ENCODE data around the gene KIAA1671.

The KIAA1671 gene

GRCh38 chr22:25096638-25097405, 144.3 kb downstream of the KIAA1671 start:
- Histone ChIP-seq H2BK5ac (ENCODE audit: low read length) (no peak overlapping the region), H2BK15ac (replicated peaks; ENCODE audit: low read depth) (no peak overlapping the region), H3K79me1 (ENCODE audit: low read length) (no peaks in the 10 kb centered on the region), H3K56ac (ENCODE audit: low read length) (no peak overlapping the region), H2BK120ac (ENCODE audit: low read depth, low read length) (no peak overlapping the region), H4K8ac (ENCODE audit: low read depth, low read length) (no peak overlapping the region), H3K18ac (ENCODE audit: low read length) (no peak overlapping the region), H3K4ac (ENCODE audit: low read depth, low read length) (no peak overlapping the region), H3K27me3 (ENCODE audit: insufficient read depth, low read length, poor library complexity) (no peaks in the 10 kb centered on the region), H3K9ac (ENCODE audit: low read length) (no peak overlapping the region), H3K4me1 (ENCODE audit: control insufficient read depth, low read depth, low read length) (peaks cover 2% of the 10 kb centered on the region), H3K4me2 (ENCODE audit: low read length) (no peak overlapping the region), H3K27ac (ENCODE audit: low read depth, low read length) (no peak overlapping the region), H3K4me3 (ENCODE audit: low read length) (no peak overlapping the region), H3K23ac (ENCODE audit: low read length) (no peak overlapping the region), H3K36me3 (ENCODE audit: control insufficient read depth, insufficient read depth, low read length) (no peaks in the 10 kb centered on the region), H4K5ac (ENCODE audit: low read length) (no peak overlapping the region), H2AK5ac (ENCODE audit: low read length) (no peak overlapping the region), H3K79me2 (ENCODE audit: control insufficient read depth, insufficient read depth, low read length) (no peaks in the 10 kb centered on the region)
- DNase-seq: peak; percentile 36
- WGBS (ENCODE audit: extremely low coverage, insufficient coverage, low lambda C conversion rate): no CpG with 5 or more reads among the region's 17 CpGs

DNA sequence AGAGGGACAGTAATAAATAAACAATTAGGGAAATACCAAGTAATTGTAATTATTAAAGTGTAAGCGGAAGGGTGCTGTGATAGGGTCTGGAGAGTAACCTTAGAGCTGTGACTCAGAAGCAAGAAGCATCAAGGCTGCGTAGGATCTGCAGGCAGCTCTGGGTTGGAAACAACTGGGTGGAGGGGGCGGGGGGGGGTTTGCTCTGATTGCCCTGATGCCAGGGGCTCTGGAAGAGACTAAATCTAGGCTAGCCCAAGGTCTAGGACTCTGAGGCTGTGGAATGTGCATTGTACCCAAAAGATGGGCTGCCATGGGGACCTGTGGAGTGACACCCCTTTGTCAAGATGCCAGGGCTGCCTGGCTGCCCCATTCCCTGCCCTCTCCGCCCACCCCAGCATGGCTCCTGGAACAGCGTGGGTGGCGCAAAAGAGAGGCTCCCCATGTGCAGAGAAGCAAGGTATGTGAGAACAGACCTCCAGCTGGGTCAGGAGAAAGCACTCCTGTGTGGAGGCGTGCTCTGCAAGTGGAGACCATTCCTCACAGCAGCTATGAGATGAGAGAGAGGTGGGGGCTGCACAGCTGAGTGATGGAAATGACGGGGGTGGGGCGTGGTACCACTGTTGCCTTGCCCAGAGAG, 146.0 kb downstream of the KIAA1671 start:
- Histone ChIP-seq H3K4me1 (ENCODE audit: control insufficient read depth, low read depth, low read length) (peaks cover 2% of the 10 kb centered on the region), H4K8ac (ENCODE audit: low read depth, low read length) (no peak overlapping the region), H2BK120ac (ENCODE audit: low read depth, low read length) (no peak overlapping the region), H3K4ac (ENCODE audit: low read depth, low read length) (no peak overlapping the region), H3K79me1 (ENCODE audit: low read length) (no peaks in the 10 kb centered on the region), H3K23ac (ENCODE audit: low read length) (no peak overlapping the region), H2AK5ac (ENCODE audit: low read length) (no peak overlapping the region), H3K56ac (ENCODE audit: low read length) (no peak overlapping the region), H2BK5ac (ENCODE audit: low read length) (no peak overlapping the region), H3K4me3 (ENCODE audit: low read length) (no peak overlapping the region), H3K79me2 (ENCODE audit: control insufficient read depth, insufficient read depth, low read length) (no peaks in the 10 kb centered on the region), H3K9ac (ENCODE audit: low read length) (no peak overlapping the region), H3K18ac (ENCODE audit: low read length) (no peak overlapping the region), H3K4me2 (ENCODE audit: low read length) (no peak overlapping the region), H3K27me3 (ENCODE audit: insufficient read depth, low read length, poor library complexity) (no peaks in the 10 kb centered on the region), H3K27ac (ENCODE audit: low read depth, low read length) (no peak overlapping the region), H4K5ac (ENCODE audit: low read length) (no peak overlapping the region), H3K36me3 (ENCODE audit: control insufficient read depth, insufficient read depth, low read length) (no peaks in the 10 kb centered on the region), H2BK15ac (replicated peaks; ENCODE audit: low read depth) (no peak overlapping the region)
- no peak for DNase-seq
- WGBS (ENCODE audit: extremely low coverage, insufficient coverage, low lambda C conversion rate): no CpG with 5 or more reads among the region's 9 CpGs

DNA sequence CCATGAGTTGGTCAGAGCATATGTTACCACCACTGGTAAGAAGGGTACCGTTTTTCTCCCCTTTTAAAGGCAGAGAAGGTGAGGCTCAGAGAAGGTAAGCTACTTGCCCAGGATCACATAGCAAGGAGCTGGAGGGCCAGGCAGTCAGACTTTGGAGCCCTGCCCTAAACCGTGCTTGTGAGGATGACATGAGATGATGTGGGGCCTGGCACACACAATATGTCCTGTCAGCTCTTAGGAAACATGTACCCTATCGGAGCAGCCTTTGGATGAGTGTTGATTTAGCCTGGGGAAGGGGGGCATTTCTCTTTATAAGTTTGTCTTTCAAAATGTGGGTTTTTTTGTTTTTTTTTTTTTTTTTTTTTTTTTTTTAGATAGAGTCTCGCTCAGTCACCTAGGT, 146.7 kb downstream of the KIAA1671 start:
- Histone ChIP-seq H3K18ac (ENCODE audit: low read length) (no peak overlapping the region), H3K23ac (ENCODE audit: low read length) (no peak overlapping the region), H3K4me2 (ENCODE audit: low read length) (no peak overlapping the region), H3K27ac (ENCODE audit: low read depth, low read length) (no peak overlapping the region), H2BK120ac (ENCODE audit: low read depth, low read length) (no peak overlapping the region), H3K36me3 (ENCODE audit: control insufficient read depth, insufficient read depth, low read length) (no peaks in the 10 kb centered on the region), H2BK15ac (replicated peaks; ENCODE audit: low read depth) (no peak overlapping the region), H2AK5ac (ENCODE audit: low read length) (no peak overlapping the region), H3K79me1 (ENCODE audit: low read length) (no peaks in the 10 kb centered on the region), H3K79me2 (ENCODE audit: control insufficient read depth, insufficient read depth, low read length) (no peaks in the 10 kb centered on the region), H3K56ac (ENCODE audit: low read length) (no peak overlapping the region), H4K5ac (ENCODE audit: low read length) (no peak overlapping the region), H3K4me1 (ENCODE audit: control insufficient read depth, low read depth, low read length) (peaks cover 2% of the 10 kb centered on the region), H4K8ac (ENCODE audit: low read depth, low read length) (no peak overlapping the region), H2BK5ac (ENCODE audit: low read length) (no peak overlapping the region), H3K9ac (ENCODE audit: low read length) (no peak overlapping the region), H3K4me3 (ENCODE audit: low read length) (no peak overlapping the region), H3K4ac (ENCODE audit: low read depth, low read length) (no peak overlapping the region), H3K27me3 (ENCODE audit: insufficient read depth, low read length, poor library complexity) (no peaks in the 10 kb centered on the region)
- no CpG with 5 or more reads among the region's 4 CpGs for WGBS (ENCODE audit: extremely low coverage, insufficient coverage, low lambda C conversion rate)
- no peak for DNase-seq

DNA sequence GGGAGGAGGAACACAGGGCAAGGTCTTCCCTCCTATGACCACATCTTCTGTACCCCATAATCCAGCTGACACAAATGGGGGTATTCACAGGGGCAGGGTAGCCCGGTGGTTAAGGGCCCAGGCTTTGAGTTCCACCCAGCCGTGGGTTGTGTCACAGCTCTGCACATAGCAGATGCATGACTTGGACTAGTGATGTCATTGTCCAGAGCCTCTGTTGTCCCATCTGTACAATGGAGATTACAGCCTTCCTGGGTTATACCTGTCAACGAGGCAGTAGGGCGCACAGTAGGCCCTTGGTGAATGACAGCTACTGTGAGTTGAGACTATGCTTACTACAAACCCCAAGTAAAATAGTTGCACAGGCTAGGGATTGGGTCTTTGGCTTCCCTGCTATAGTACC, 147.9 kb downstream of the KIAA1671 start:
- H3K79me1 ChIP-seq (ENCODE audit: low read length): no peaks in the 10 kb centered on the region
- H3K27me3 ChIP-seq (ENCODE audit: insufficient read depth, low read length, poor library complexity): no peaks in the 10 kb centered on the region
- WGBS (ENCODE audit: extremely low coverage, insufficient coverage, low lambda C conversion rate): no CpG with 5 or more reads among the region's 4 CpGs
- no peak overlapping the region for H3K23ac ChIP-seq (ENCODE audit: low read length)
- H4K8ac ChIP-seq (ENCODE audit: low read depth, low read length): no peak overlapping the region
- H2AK5ac ChIP-seq (ENCODE audit: low read length): no peak overlapping the region
- H3K4me3 ChIP-seq (ENCODE audit: low read length): no peak overlapping the region
- H3K4me1 ChIP-seq (ENCODE audit: control insufficient read depth, low read depth, low read length): peaks cover 2% of the 10 kb centered on the region
- no peak overlapping the region for H3K4ac ChIP-seq (ENCODE audit: low read depth, low read length)
- H3K56ac ChIP-seq (ENCODE audit: low read length): no peak overlapping the region
- no peak overlapping the region for H2BK120ac ChIP-seq (ENCODE audit: low read depth, low read length)
- no peak overlapping the region for H3K18ac ChIP-seq (ENCODE audit: low read length)
- no peak overlapping the region for H3K27ac ChIP-seq (ENCODE audit: low read depth, low read length)
- no peak overlapping the region for H2BK5ac ChIP-seq (ENCODE audit: low read length)
- H3K4me2 ChIP-seq (ENCODE audit: low read length): no peak overlapping the region
- no peak overlapping the region for H4K5ac ChIP-seq (ENCODE audit: low read length)
- no peaks in the 10 kb centered on the region for H3K79me2 ChIP-seq (ENCODE audit: control insufficient read depth, insufficient read depth, low read length)
- H3K36me3 ChIP-seq (ENCODE audit: control insufficient read depth, insufficient read depth, low read length): no peaks in the 10 kb centered on the region
- H2BK15ac ChIP-seq (replicated peaks; ENCODE audit: low read depth): no peak overlapping the region
- no peak for DNase-seq
- H3K9ac ChIP-seq (ENCODE audit: low read length): no peak overlapping the region

- Histone ChIP-seq H3K18ac (ENCODE audit: low read length) (no peak overlapping the region), H2AK5ac (ENCODE audit: low read length) (no peak overlapping the region), H3K36me3 (ENCODE audit: control insufficient read depth, insufficient read depth, low read length) (no peaks in the 10 kb centered on the region), H3K4me3 (ENCODE audit: low read length) (no peak overlapping the region), H2BK15ac (replicated peaks; ENCODE audit: low read depth) (no peak overlapping the region), H3K56ac (ENCODE audit: low read length) (no peak overlapping the region), H4K5ac (ENCODE audit: low read length) (no peak overlapping the region), H3K79me1 (ENCODE audit: low read length) (no peaks in the 10 kb centered on the region), H3K27me3 (ENCODE audit: insufficient read depth, low read length, poor library complexity) (no peaks in the 10 kb centered on the region), H3K79me2 (ENCODE audit: control insufficient read depth, insufficient read depth, low read length) (no peaks in the 10 kb centered on the region), H3K9ac (ENCODE audit: low read length) (no peak overlapping the region), H2BK5ac (ENCODE audit: low read length) (no peak overlapping the region), H3K4me2 (ENCODE audit: low read length) (no peak overlapping the region), H4K8ac (ENCODE audit: low read depth, low read length) (no peak overlapping the region), H3K4ac (ENCODE audit: low read depth, low read length) (no peak overlapping the region), H3K23ac (ENCODE audit: low read length) (no peak overlapping the region), H2BK120ac (ENCODE audit: low read depth, low read length) (no peak overlapping the region), H3K4me1 (ENCODE audit: control insufficient read depth, low read depth, low read length) (peaks cover 2% of the 10 kb centered on the region), H3K27ac (ENCODE audit: low read depth, low read length) (no peak overlapping the region)
- DNase-seq: peak; percentile 19
- no CpG with 5 or more reads among the region's 5 CpGs for WGBS (ENCODE audit: extremely low coverage, insufficient coverage, low lambda C conversion rate)
These were observed 148.4 kb downstream of the KIAA1671 start for GRCh38 chr22:25100948-25101347.

All from mesendoderm (in vitro differentiated cells).